H1 (cell line): ENCODE measurements around the gene PPOX. TPM values are rescaled to one million over a fixed set of nuclear protein-coding genes. Genes with fewer than 3 reads are reported as not detected.

Source experiments
- CTCF ChIA-PET: fragments of 300-600 bp; sonication (Branson Sonifier 250); formaldehyde crosslinking; loops from one replicate; lab custom pipeline; 2021; ENCODE audit not compliant: partially characterized antibody; lab: Charles Lee
- POLR2A ChIA-PET: fragments of 300-600 bp; sonication (Branson Sonifier 250); formaldehyde crosslinking; loops from one replicate; lab custom pipeline; 2021; ENCODE audit warnings: inconsistent platforms; ENCODE audit not compliant: partially characterized antibody; lab: Charles Lee
- DNase-seq, 2 experiments: peaks; one replicate each; pipeline versions ENCODE4 v3.0.0 to v3.0.0-alpha.2; 2010 to 2022; ENCODE audit warnings: low spot score in 2 of 2, low read depth in 1 of 2, mixed read lengths in 1 of 2
- FAIRE-seq: peaks from 2 replicates; lab custom pipeline; 2011; peaks lifted over from hg19 to GRCh38; lab: Jason Lieb, UNC
- H2AFZ ChIP-seq: 2 replicates; pipeline ENCODE4 v1.8.1; 2012; ENCODE audit warnings: low read length, inconsistent platforms
- H2AK5ac ChIP-seq: 2 replicates; pipeline ENCODE4 v1.6.1; 2013; ENCODE audit warnings: low read depth, low read length
- H2BK120ac ChIP-seq: replicated peaks from 2 replicates; pipeline ENCODE3; 2013; ENCODE audit warnings: low read depth, low read length, inconsistent platforms
- H2BK12ac ChIP-seq: 2 replicates; pipeline ENCODE4 v1.6.1; 2013; ENCODE audit warnings: low read depth, low read length
- H2BK15ac ChIP-seq: 2 replicates; pipeline ENCODE4 v1.6.1; 2013; ENCODE audit warnings: low read length
- H2BK20ac ChIP-seq: 2 replicates; pipeline ENCODE4 v1.6.1; 2013; ENCODE audit warnings: low read length
- H2BK5ac ChIP-seq: 2 replicates; pipeline ENCODE4 v1.6.1; 2013; ENCODE audit warnings: low read depth, low read length
- H3K14ac ChIP-seq: 2 replicates; pipeline ENCODE4 v1.6.1; 2013; ENCODE audit warnings: inconsistent platforms; ENCODE audit not compliant: insufficient read length
- H3K18ac ChIP-seq: 2 replicates; pipeline ENCODE4 v1.6.1; 2013; ENCODE audit warnings: low read length; ENCODE audit errors: extremely low read depth
- H3K23ac ChIP-seq: 2 replicates; pipeline ENCODE4 v1.6.1; 2013; ENCODE audit warnings: inconsistent platforms; ENCODE audit not compliant: insufficient read length
- H3K23me2 ChIP-seq: 2 replicates; pipeline ENCODE4 v1.6.1; 2013; ENCODE audit warnings: low read depth, low read length
- H3K27ac ChIP-seq: 2 replicates; pipeline ENCODE4 v1.6.1; 2011; ENCODE audit warnings: low read depth, low read length, inconsistent platforms
- H3K27me3 ChIP-seq, 4 experiments: replicated peaks in 1 of 4; 1 replicate in 1 of 4; 2 replicates in 3 of 4; pipeline versions ENCODE4 v1.6.1 to v1.8.1; 2011 to 2013; ENCODE audit warnings: low read length in 3 of 4, mild to moderate bottlenecking in 3 of 4, inconsistent platforms in 2 of 4, mixed read lengths in 2 of 4, moderate library complexity in 1 of 4; ENCODE audit not compliant: control insufficient read depth in 3 of 4, insufficient read depth in 3 of 4; ENCODE audit errors: extremely low read depth in 1 of 4
- H3K36me3 ChIP-seq, 4 experiments: 2 replicates each; pipeline versions ENCODE4 v1.6.1 to v1.8.1; 2011 to 2013; ENCODE audit warnings: mild to moderate bottlenecking in 4 of 4, low read length in 3 of 4, moderate library complexity in 2 of 4, control low read depth in 1 of 4, inconsistent platforms in 1 of 4; ENCODE audit not compliant: insufficient read depth in 4 of 4, control insufficient read depth in 2 of 4
- H3K4ac ChIP-seq: replicated peaks from 2 replicates; pipeline ENCODE3; 2013; ENCODE audit warnings: low read length, low read depth, mixed read lengths, inconsistent platforms; ENCODE audit not compliant: insufficient read length
- H3K4me1 ChIP-seq, 4 experiments: replicated peaks in 1 of 4; 1 replicate in 1 of 4; 2 replicates in 3 of 4; pipeline versions ENCODE4 v1.6.1 to v1.8.1; 2011 to 2013; ENCODE audit warnings: low read length in 3 of 4, inconsistent platforms in 2 of 4, mixed read lengths in 1 of 4; ENCODE audit not compliant: insufficient read depth in 4 of 4, control insufficient read depth in 3 of 4
- H3K4me2 ChIP-seq, 2 experiments: 2 replicates each; pipeline versions ENCODE4 v1.6.1 to v1.8.1; 2011 to 2013; ENCODE audit warnings: low read depth in 2 of 2, low read length in 2 of 2, control low read depth in 1 of 2, inconsistent platforms in 1 of 2, mild to moderate bottlenecking in 1 of 2; ENCODE audit not compliant: insufficient read depth in 1 of 2
- H3K4me3 ChIP-seq, 4 experiments: fragments of 200-600, 300-600 bp in 1 of 4; sonication (generic), shearing (Covaris generic), sonication (Bioruptor Twin) in 1 of 4; 2 replicates each; pipeline versions ENCODE4 v1.5.1 to v1.8.1; 2011 to 2016; ENCODE audit warnings: low read length in 4 of 4, low read depth in 3 of 4, control low read depth in 2 of 4, inconsistent platforms in 2 of 4, mild to moderate bottlenecking in 2 of 4, mixed read lengths in 1 of 4, moderate library complexity in 1 of 4; ENCODE audit not compliant: insufficient read depth in 2 of 4; ENCODE audit errors: extremely low read depth in 1 of 4
- H3K56ac ChIP-seq: replicated peaks from 2 replicates; pipeline ENCODE3; 2013; ENCODE audit warnings: low read depth, mild to moderate bottlenecking, mixed read lengths, low read length, inconsistent platforms; ENCODE audit not compliant: insufficient read length
- H3K79me1 ChIP-seq: 2 replicates; pipeline ENCODE4 v1.6.1; 2013; ENCODE audit warnings: low read depth, low read length, control low read depth
- H3K79me2 ChIP-seq, 2 experiments: 2 replicates each; pipeline versions ENCODE4 v1.6.1 to v1.8.1; 2012 to 2013; ENCODE audit warnings: low read length in 2 of 2, mild to moderate bottlenecking in 2 of 2, inconsistent platforms in 1 of 2; ENCODE audit not compliant: insufficient read depth in 2 of 2, control insufficient read depth in 1 of 2
- H3K9ac ChIP-seq, 4 experiments: replicated peaks in 1 of 4; 1 replicate in 1 of 4; 2 replicates in 3 of 4; pipeline versions ENCODE4 v1.6.1 to v1.8.1; 2011 to 2013; ENCODE audit warnings: low read depth in 3 of 4, low read length in 3 of 4, control low read depth in 2 of 4, mild to moderate bottlenecking in 2 of 4, moderate library complexity in 2 of 4, inconsistent platforms in 1 of 4; ENCODE audit errors: extremely low read depth in 1 of 4
- H3K9me3 ChIP-seq, 2 experiments: 2 replicates each; pipeline versions ENCODE4 v1.6.1 to v1.8.1; 2012 to 2013; ENCODE audit warnings: mild to moderate bottlenecking in 2 of 2, moderate library complexity in 2 of 2, control low read depth in 1 of 2, inconsistent platforms in 1 of 2, low read depth in 1 of 2, low read length in 1 of 2, mixed read lengths in 1 of 2; ENCODE audit not compliant: insufficient read depth in 2 of 2
- H4K20me1 ChIP-seq, 2 experiments: replicated peaks in 1 of 2; 2 replicates each; pipeline versions ENCODE3 to v1.8.1; 2011 to 2013; ENCODE audit warnings: inconsistent platforms in 2 of 2, low read length in 2 of 2, mild to moderate bottlenecking in 1 of 2; ENCODE audit not compliant: insufficient read depth in 2 of 2, control insufficient read depth in 1 of 2
- H4K5ac ChIP-seq: 2 replicates; pipeline ENCODE4 v1.6.1; 2013; ENCODE audit warnings: low read length, low read depth, mixed read lengths, inconsistent platforms; ENCODE audit not compliant: insufficient read length
- H4K8ac ChIP-seq: 2 replicates; pipeline ENCODE4 v1.8.0; 2013; ENCODE audit warnings: mild to moderate bottlenecking, moderate library complexity, low read length, inconsistent platforms; ENCODE audit not compliant: insufficient read depth; ENCODE audit errors: extremely low read depth
- H4K91ac ChIP-seq: replicated peaks from 2 replicates; pipeline ENCODE3; 2013; ENCODE audit warnings: low read length, mixed read lengths, inconsistent platforms; ENCODE audit not compliant: insufficient read length
- BRCA1 ChIP-seq: IDR thresholded peaks from 2 replicates; pipeline ENCODE4 v1.6.1; 2012; ENCODE audit warnings: low read depth, low read length, improper control_type of control experiment
- CREB1 ChIP-seq: IDR thresholded peaks from 2 replicates; pipeline ENCODE4 v1.6.1; 2012; ENCODE audit warnings: inconsistent platforms
- CTBP2 ChIP-seq: IDR thresholded peaks from 2 replicates; pipeline ENCODE4 v1.7.0; 2011; ENCODE audit warnings: borderline replicate concordance, mild to moderate bottlenecking, moderate library complexity, mixed read lengths, low read length; ENCODE audit not compliant: insufficient read depth, insufficient read length
- EGR1 ChIP-seq: IDR thresholded peaks from 2 replicates; pipeline ENCODE4 v1.6.1; 2011; ENCODE audit warnings: low read depth, low read length, borderline replicate concordance
- EZH2 ChIP-seq: fragments of 200-600 bp; sonication (generic); IDR thresholded peaks from 2 replicates; pipeline ENCODE4 v1.7.1; 2012; ENCODE audit warnings: low read depth, mild to moderate bottlenecking, moderate library complexity, low read length, inconsistent platforms; ENCODE audit not compliant: severe bottlenecking
- KDM4A ChIP-seq: IDR thresholded peaks from one replicate; pipeline ENCODE4 v1.7.1; 2012; ENCODE audit warnings: low read depth, mild to moderate bottlenecking, moderate library complexity, low read length, inconsistent platforms; ENCODE audit not compliant: severe bottlenecking
- POU5F1 ChIP-seq: IDR thresholded peaks from 2 replicates; pipeline ENCODE4 v1.6.1; 2011; ENCODE audit warnings: low read depth, mild to moderate bottlenecking, low read length, moderate library complexity
- RXRA ChIP-seq: IDR thresholded peaks from 2 replicates; pipeline ENCODE4 v1.6.1; 2011; ENCODE audit warnings: low read depth, mild to moderate bottlenecking, low read length, moderate library complexity; ENCODE audit not compliant: insufficient read depth
- SUZ12 ChIP-seq: fragments of 200-600 bp; sonication (generic); IDR thresholded peaks from 2 replicates; pipeline ENCODE4 v1.6.1; 2012; ENCODE audit warnings: mild to moderate bottlenecking, inconsistent platforms, low read length, moderate library complexity, mixed read lengths
- WGBS, 2 experiments: shearing (Covaris generic) in 1 of 2; methylation state at CpG; one replicate each; pipeline versions ENCODE4 v1.1.6 to v1.1.7; 2013 to 2015; ENCODE audit warnings: low lambda C conversion rate in 2 of 2, mixed read lengths in 2 of 2, inconsistent platforms in 1 of 2, low coverage in 1 of 2, missing lambda C conversion rate in 1 of 2; ENCODE audit not compliant: insufficient replicate concordance in 2 of 2, insufficient coverage in 1 of 2, insufficient read length in 1 of 2; ENCODE audit errors: extremely low coverage in 1 of 2, missing lambda C conversion rate in 1 of 2; 5-methylcytosine and 5-hydroxymethylcytosine counted together
- polyA plus RNA-seq, 7 experiments: library from polyadenylated mRNA; depleted of rRNA in 3 of 7; stranded (reverse) in 5 of 7; unstranded in 2 of 7; fragments of >200 nt in 5 of 7; fragments of 200-250 nt in 2 of 7; gene quantifications; 1 replicate in 5 of 7; 2 replicates in 1 of 7; 4 replicates in 1 of 7; pipeline versions ENCODE4 v1.2.1 to v1.2.3, GENCODE V29; 2011 to 2013; ENCODE audit warnings: missing spikeins in 2 of 7, mixed read lengths in 2 of 7
- total RNA-seq: library from RNA; stranded (reverse); fragmentation: NEBNext Ultra II Directional; extraction: Animal tissue kit (Norgen Biotek cat#: 25700); gene quantifications from 2 replicates; pipeline ENCODE4 v1.2.1, GENCODE V29; 2021
- TF ChIP-seq, protein P1 (sequence below): IDR thresholded peaks from 2 replicates; pipeline ENCODE4 v1.6.1; 2012; ENCODE audit warnings: inconsistent platforms

PPOX gene
- total and polyA plus RNA-seq, 2 of the 8 experiments (the other 6 are each of a cell fraction or from before 2014, with no cell fraction given) = 39.4 to 40.4 TPM

DNA sequence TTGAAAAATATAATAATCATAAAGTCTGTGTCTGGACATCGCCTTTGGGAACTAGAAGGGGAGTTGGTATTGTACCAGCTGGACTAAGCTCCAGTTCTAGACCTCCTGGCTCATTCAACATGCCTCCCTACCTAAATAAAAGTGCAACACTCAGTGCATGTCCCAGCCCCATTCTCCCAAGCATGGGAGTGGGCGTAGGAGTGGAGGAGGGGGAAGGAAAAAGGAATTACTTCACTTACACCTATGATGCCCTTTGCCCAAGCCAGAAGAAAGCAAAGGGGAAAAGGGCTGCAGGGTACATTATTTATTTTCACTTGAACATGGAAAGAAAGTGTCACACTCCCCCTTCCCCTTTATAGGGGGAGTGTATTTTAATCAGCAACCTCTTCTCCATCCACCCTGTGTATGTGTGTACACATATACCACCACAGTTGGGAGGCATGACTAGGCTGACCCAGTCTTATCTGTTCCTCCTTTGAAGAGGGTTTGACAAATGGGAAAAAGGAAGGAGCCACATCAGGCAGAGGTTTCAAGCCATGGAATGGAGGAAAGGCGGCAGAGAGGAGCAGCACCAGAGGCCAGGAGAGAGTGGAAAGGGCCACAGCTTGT, 45.1 kb upstream of the PPOX start:
- Histone ChIP-seq H3K4ac (no peak overlapping the region), H3K56ac (no peak overlapping the region), H3K79me2 (peaks cover 0 to 32% of the 10 kb centered on the region in 2 experiments; a peak in 2 of 4 replicates), H3K23me2 (peaks cover 12% of the 10 kb centered on the region), H2BK12ac (no peak overlapping the region), H2AK5ac (no peak overlapping the region), H4K20me1 (peaks cover 0 to 16% of the 10 kb centered on the region in 2 experiments), H2AFZ (no peak overlapping the region), H3K79me1 (peaks cover 11% of the 10 kb centered on the region), H2BK120ac (no peak overlapping the region), H3K18ac (no peak overlapping the region), H3K36me3 (peaks cover 16 to 58% (median 33%) of the 10 kb centered on the region in 4 experiments), H3K9ac (no peak overlapping the region), H3K4me1 (peaks cover 4 to 10% (median 5%) of the 10 kb centered on the region in 4 experiments; a peak in 6 of 7 replicates), H3K27ac (no peak overlapping the region), H4K8ac (no peak overlapping the region), H3K4me2 (no peak overlapping the region), H3K14ac (no peak overlapping the region), H2BK15ac (no peak overlapping the region), H3K23ac (no peak overlapping the region), H3K9me3 (no peaks in the 10 kb centered on the region), H2BK5ac (no peak overlapping the region), H4K91ac (no peak overlapping the region), H4K5ac (no peak overlapping the region), H3K27me3 (no peaks in the 10 kb centered on the region), H3K4me3 (no peak overlapping the region), H2BK20ac (no peak overlapping the region)
- no peak for TF ChIP-seq EGR1
- TF ChIP-seq BRCA1 = no peak
- TF ChIP-seq POU5F1 = no peak
- no peak for TF ChIP-seq CREB1
- TF ChIP-seq SUZ12 = no peak
- TF ChIP-seq, protein P1, sequence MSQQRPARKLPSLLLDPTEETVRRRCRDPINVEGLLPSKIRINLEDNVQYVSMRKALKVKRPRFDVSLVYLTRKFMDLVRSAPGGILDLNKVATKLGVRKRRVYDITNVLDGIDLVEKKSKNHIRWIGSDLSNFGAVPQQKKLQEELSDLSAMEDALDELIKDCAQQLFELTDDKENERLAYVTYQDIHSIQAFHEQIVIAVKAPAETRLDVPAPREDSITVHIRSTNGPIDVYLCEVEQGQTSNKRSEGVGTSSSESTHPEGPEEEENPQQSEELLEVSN = no peak
- no peak for TF ChIP-seq CTBP2
- no peak for TF ChIP-seq EZH2
- no peak for TF ChIP-seq KDM4A
- no peak for TF ChIP-seq RXRA
- ChIA-PET POLR2A (interaction anchor here (0.8 to 1.2 kb wide), 5 partner anchors 16 to 167 kb away, joined by 3 to 6 read pairs (median 3); partner anchors contain the start of gene PPOX), CTCF (interaction anchor here (0.6 to 1.4 kb wide), 5 partner anchors 20 to 1076 kb away, joined by 3 to 4 read pairs (median 3); no protein-coding TSS in a partner anchor)
- FAIRE-seq = no peak
- no peak for DNase-seq
- 86% methylated on average over 3 of the region's 3 CpGs; no CpG with 5 or more reads in 1 of the 2 experiments for WGBS, 2 experiments
